ENCODE data around the gene SH3PXD2A.

The SH3PXD2A gene

GRCh38 chr10:103685880-103686669 lies 169.3 kb downstream of the SH3PXD2A start:
- in situ Hi-C loops (cut with HindIII; ENCODE audit: low sequenced_read_pairs) = no loop called here
- no peak overlapping the region for H3K4me3 ChIP-seq (ENCODE audit: low read depth, low read length)
- peak; percentile 96 for TF ChIP-seq CTCF (IDR thresholded peaks at IDR 0.05; ENCODE audit: low read depth, low read length)
- DNase-seq (ENCODE audit: low read depth, low spot score) = peak; percentile 53

GRCh38 chr10:103683851-103684250 lies 171.5 kb downstream of the SH3PXD2A start:
- no peak for DNase-seq (ENCODE audit: low read depth, low spot score)

DNA sequence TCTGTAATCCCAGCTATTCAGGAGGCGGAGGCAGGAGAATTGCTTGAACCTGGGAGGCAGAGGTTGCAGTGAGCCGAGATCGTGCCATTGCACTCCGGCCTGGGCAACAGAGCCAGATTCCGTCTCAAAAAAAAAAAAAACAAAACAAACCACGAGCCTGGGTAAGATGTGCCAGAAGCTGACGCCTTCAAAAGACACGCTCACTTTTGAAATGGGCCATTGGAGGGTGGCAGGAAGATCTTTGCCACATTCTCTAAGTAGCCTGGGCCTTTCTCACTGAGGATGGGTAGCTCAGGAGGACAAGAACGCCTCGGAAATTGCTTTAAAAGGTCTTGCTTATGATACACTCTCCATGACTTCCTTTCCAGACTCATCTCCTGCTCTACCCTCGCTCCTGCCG lies 172.7 kb downstream of the SH3PXD2A start:
- in situ Hi-C loops (cut with HindIII; ENCODE audit: low sequenced_read_pairs) = no loop called here
- no peak for TF ChIP-seq CTCF (IDR thresholded peaks at IDR 0.05; ENCODE audit: low read depth, low read length)
- H3K4me3 ChIP-seq (ENCODE audit: low read depth, low read length) = no peak overlapping the region
- no peak for DNase-seq (ENCODE audit: low read depth, low spot score)

More at GRCh38 chr10:103683851-103684250, 171.5 kb downstream of the SH3PXD2A start:
- TF ChIP-seq CTCF (IDR thresholded peaks at IDR 0.05; ENCODE audit: low read depth, low read length) = no peak
- no peak overlapping the region for H3K4me3 ChIP-seq (ENCODE audit: low read depth, low read length)
- in situ Hi-C loops (cut with HindIII; ENCODE audit: low sequenced_read_pairs) = no loop called here

DNA sequence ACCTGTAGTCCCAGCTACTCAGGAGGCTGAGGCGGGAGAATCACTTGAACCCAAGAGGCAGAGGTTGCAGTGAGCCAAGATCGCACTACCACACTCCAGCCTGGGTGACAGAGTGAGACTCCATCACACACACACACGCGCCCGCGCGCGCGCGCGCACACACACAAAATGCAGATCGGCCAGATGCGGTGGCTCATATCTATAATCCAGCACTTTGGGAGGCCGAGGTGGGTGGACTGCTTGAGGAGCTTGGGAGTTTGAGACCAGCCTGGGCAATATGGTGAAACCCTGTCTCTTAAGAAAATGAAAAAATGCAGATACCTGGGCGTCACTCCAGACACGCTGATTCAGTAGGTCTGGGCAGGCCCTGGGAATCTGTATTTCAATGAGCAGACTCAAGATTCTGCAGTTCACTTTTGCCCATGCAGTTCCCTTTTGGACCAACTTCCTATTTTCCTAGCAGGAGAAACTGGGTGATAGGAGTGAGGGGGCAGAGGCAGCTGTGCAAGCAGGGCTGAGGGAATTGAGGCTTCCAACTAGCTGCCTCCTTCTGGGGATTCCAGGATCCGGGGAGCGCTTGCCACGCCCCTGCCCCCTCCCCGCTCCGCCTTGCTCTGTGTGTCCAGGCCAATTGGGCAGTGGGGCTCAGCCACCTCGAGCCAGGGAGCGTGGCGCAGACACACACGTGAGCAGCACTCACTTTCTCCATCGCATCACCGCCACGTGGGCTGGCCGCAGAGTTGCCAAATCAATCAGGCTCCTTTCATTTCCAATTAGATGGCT lies 173.6 kb downstream of the SH3PXD2A start:
- H3K4me3 ChIP-seq (ENCODE audit: low read depth, low read length) = no peak overlapping the region
- TF ChIP-seq CTCF (IDR thresholded peaks at IDR 0.05; ENCODE audit: low read depth, low read length) = no peak
- in situ Hi-C loops (cut with HindIII; ENCODE audit: low sequenced_read_pairs) = no loop called here
- no peak for DNase-seq (ENCODE audit: low read depth, low spot score)

DNA sequence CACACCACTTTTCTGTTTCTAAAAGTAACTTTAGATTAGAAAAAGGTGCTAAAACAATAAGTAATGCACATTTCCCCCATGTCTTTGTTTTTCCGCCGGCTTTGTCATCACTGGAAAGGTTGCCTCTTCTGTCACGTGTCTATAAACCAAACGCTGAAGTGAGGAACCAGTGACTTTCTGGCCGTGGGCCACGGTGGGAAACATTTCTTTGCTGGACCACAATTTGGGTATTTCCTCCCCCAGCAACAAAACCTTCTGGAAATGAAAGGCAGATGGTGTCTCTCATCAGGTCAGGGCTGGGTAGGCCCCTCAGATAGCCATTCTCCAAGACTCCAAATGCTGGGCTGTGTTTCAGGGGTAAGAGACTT lies 174.5 kb downstream of the SH3PXD2A start:
- no peak for TF ChIP-seq CTCF (IDR thresholded peaks at IDR 0.05; ENCODE audit: low read depth, low read length)
- H3K4me3 ChIP-seq (ENCODE audit: low read depth, low read length) = no peak overlapping the region
- in situ Hi-C loops (cut with HindIII; ENCODE audit: low sequenced_read_pairs) = no loop called here
- DNase-seq (ENCODE audit: low read depth, low spot score) = no peak

- no peak overlapping the region for H3K4me3 ChIP-seq (ENCODE audit: low read depth, low read length)
- no peak for TF ChIP-seq CTCF (IDR thresholded peaks at IDR 0.05; ENCODE audit: low read depth, low read length)
- DNase-seq (ENCODE audit: low read depth, low spot score) = no peak
- in situ Hi-C loops (cut with HindIII; ENCODE audit: low sequenced_read_pairs) = no loop called here
Observed at GRCh38 chr10:103679096-103679790, 176.1 kb downstream of the SH3PXD2A start.
